Transverse colon (tissue), 4 donors: ENCODE data around the gene GARIN5B.

Experiments used
- CTCF ChIP-seq, 5 experiments: fragments of 200-600 bp in 3 of 5; fragments of 450-650 bp in 2 of 5; sonication (generic) in 3 of 5; IDR thresholded peaks; 1 replicate in 2 of 5; 2 replicates in 3 of 5; pipeline ENCODE4 v1.5.1; 2016 to 2017; ENCODE audit warnings: antibody characterized with exemption in 5 of 5, inconsistent platforms in 3 of 5, mild to moderate bottlenecking in 2 of 5, moderate library complexity in 1 of 5
- EP300 ChIP-seq: sonication (generic); formaldehyde crosslinking; IDR thresholded peaks from one replicate; pipeline ENCODE4 v1.6.1; 2017; ENCODE audit warnings: antibody characterized with exemption, low read depth
- POLR2A ChIP-seq: fragments of 450-650 bp; IDR thresholded peaks from one replicate; pipeline ENCODE4 v1.6.1; 2016; ENCODE audit warnings: antibody characterized with exemption, mild to moderate bottlenecking, moderate library complexity
- POLR2AphosphoS5 ChIP-seq, 3 donors: sonication (generic); formaldehyde crosslinking; IDR thresholded peaks; one replicate each; pipeline ENCODE4 v1.6.1; 2016; ENCODE audit warnings: antibody characterized with exemption in 3 of 3

GRCh38 chr19:55362990-55363716, at the start of gene GARIN5B:
- TF ChIP-seq POLR2A (no peak), CTCF (IDR thresholded peaks at IDR 0.05) (no peak), POLR2AphosphoS5 (IDR thresholded peaks at IDR 0.05) (no peak), EP300 (no peak)
